Hypothalamus (tissue), 51 donors: ENCODE measurements around the gene KIT.

Experiments
- DNase-seq, 51 donors: peaks; one replicate each; lab custom pipeline; 2025; lab: John Stamatoyannopoulos, UW

The KIT gene

GRCh38 chr4:54741202-54741601 is 83.4 kb downstream of the KIT start:
- peak in 2 of 51 donors; percentile 38 to 48 for DNase-seq

GRCh38 chr4:54742636-54743399 is 85.1 kb downstream of the KIT start:
- DNase-seq = peak in 1 of 51 donors; percentile 1

- DNase-seq = no peak
Measured at GRCh38 chr4:54743562-54743961, 85.8 kb downstream of the KIT start.

GRCh38 chr4:54744487-54744886 is 86.7 kb downstream of the KIT start:
- no peak for DNase-seq

- DNase-seq = no peak
Measured at GRCh38 chr4:54745031-54745770, 87.4 kb downstream of the KIT start.

GRCh38 chr4:54746218-54746617 is 88.5 kb downstream of the KIT start:
- DNase-seq = no peak

- no peak for DNase-seq
Measured at GRCh38 chr4:54750341-54750740, 92.6 kb downstream of the KIT start.

- DNase-seq = no peak
Measured at GRCh38 chr4:54754394-54754793, 96.6 kb downstream of the KIT start.

- DNase-seq = no peak
Measured at GRCh38 chr4:54764476-54764875, 106.7 kb downstream of the KIT start.

- no peak for DNase-seq
Measured at GRCh38 chr4:54767376-54767775, 109.6 kb downstream of the KIT start.

GRCh38 chr4:54773022-54773421 is 115.3 kb downstream of the KIT start:
- DNase-seq = no peak

- no peak for DNase-seq
Measured at GRCh38 chr4:54779036-54779435, 121.3 kb downstream of the KIT start.

- no peak for DNase-seq
Measured at GRCh38 chr4:54779476-54780148, 121.9 kb downstream of the KIT start.

- peak in 1 of 51 donors; percentile 2 for DNase-seq
Measured at GRCh38 chr4:54780149-54780495, 122.4 kb downstream of the KIT start.

GRCh38 chr4:54781756-54782155 is 124.0 kb downstream of the KIT start:
- DNase-seq = peak in 3 of 51 donors; percentile 3 to 20 (median 14)

- DNase-seq = no peak
Measured at GRCh38 chr4:54783402-54784110, 125.8 kb downstream of the KIT start.

- DNase-seq = peak in 50 of 51 donors; percentile 3 to 85 (median 52)
Measured at GRCh38 chr4:54784161-54784671, 126.5 kb downstream of the KIT start.
